Pancreas (tissue), 10 donors: ENCODE data around the gene ATP8A2. TPM values are rescaled to one million over a fixed set of nuclear protein-coding genes. Genes with fewer than 3 reads are reported as not detected.

ENCODE experiments used
- ATAC-seq, 4 donors: fragments of 200-7000 bp; cut with Tn5 transposase; one replicate each; pipeline versions ENCODE4 v1.8.0 to v1.9.1; 2020; ENCODE audit warnings: mild to moderate bottlenecking in 4 of 4, moderate library complexity in 4 of 4
- DNase-seq, 6 donors: peaks; one replicate each; pipeline ENCODE4 v3.0.0-alpha.2; 2020
- FAIRE-seq: peaks from 2 replicates; lab custom pipeline; 2012; peaks lifted over from hg19 to GRCh38; lab: Jason Lieb, UNC
- H3K27ac ChIP-seq, 4 donors: fragments of 200-600 bp; sonication (generic); 1 replicate in 3 of 4; 2 replicates in 1 of 4; pipeline versions ENCODE4 v1.5.0 to v1.8.0; 2020
- H3K27me3 ChIP-seq, 4 donors: fragments of 200-600 bp; one replicate each; pipeline ENCODE4 v1.8.0; 2021
- H3K36me3 ChIP-seq, 3 donors: fragments of 200-600 bp; sonication (generic) in 1 of 3; one replicate each; pipeline versions ENCODE4 v1.5.0 to v1.8.0; 2020 to 2021
- H3K4me1 ChIP-seq, 3 donors: fragments of 200-600 bp; one replicate each; pipeline ENCODE4 v1.8.0; 2021
- H3K4me3 ChIP-seq, 4 donors: fragments of 200-600 bp; sonication (generic) in 2 of 4; one replicate each; pipeline versions ENCODE4 v1.5.0 to v1.8.0; 2020 to 2021
- H3K9me3 ChIP-seq, 4 donors: fragments of 200-600 bp; one replicate each; pipeline ENCODE4 v1.8.0; 2021
- CTCF ChIP-seq, 4 donors: fragments of 200-600 bp; sonication (generic) in 3 of 4; IDR thresholded peaks; one replicate each; pipeline versions ENCODE4 v1.5.0 to v1.8.0; 2021; ENCODE audit warnings: antibody characterized with exemption in 4 of 4
- WGBS, 2 donors: extraction: QIAGEN DNeasy Blood & Tissue Kit; methylation state at CpG; one replicate each; pipeline ENCODE4 v1.1.7; 2013; 5-methylcytosine and 5-hydroxymethylcytosine counted together
- intact Hi-C, 3 donors: fragments of 100-400 bp; cut with DNase I; formaldehyde crosslinking; loops; one replicate each; pipeline versions ENCODE4 v1.11.1 to v1.14.2; 2022
- polyA plus RNA-seq, 2 donors: library from polyadenylated mRNA; stranded (reverse); fragments of 200-250 nt; gene quantifications; one replicate each; pipeline ENCODE4 v1.2.3, GENCODE V29; 2013
- total RNA-seq, 6 donors: library from RNA; stranded (reverse); fragmentation: NEBNext Ultra II Directional in 4 of 6; extraction: Animal tissue kit (Norgen Biotek cat#: 25700) in 4 of 6; gene quantifications; one replicate each; pipeline versions ENCODE4 v1.2.1 to v1.2.4, GENCODE V29; 2021 to 2023
- donor health status: healthy with polysubstance abuse.
- donor health status: DM: no; HTN: no; CAD: no; lungs with moderate emphysema.
- donor health status: DM: no; HTN: no; CAD: no.
- donor health status: control.
- donor health status: control.
- donor health status: Bipolar disorder and iron deficiency.
- donor health status: DM: yes; HTN: yes; CAD: no.
- donor health status: DM: no; HTN: no; CAD: no.
- donor health status: DM: no; HTN: no; CAD: no.
- donor health status: DM: yes; HTN: yes; CAD: no.

ATP8A2 gene
- total and polyA plus RNA-seq, 8 donors = 0.04 to 0.28 (median 0.14) TPM

GRCh38 chr13:26046639-26047038 lies 674.9 kb downstream of the ATP8A2 start:
- Histone ChIP-seq H3K27ac (no peak overlapping the region), H3K9me3 (no peaks in the 10 kb centered on the region), H3K36me3 (no peaks in the 10 kb centered on the region), H3K4me1 (no peaks in the 10 kb centered on the region), H3K4me3 (no peak overlapping the region), H3K27me3 (peaks cover 0 to 4% (median 2%) of the 10 kb centered on the region in 4 donors)
- no peak for FAIRE-seq
- TF ChIP-seq CTCF (IDR thresholded peaks at IDR 0.05) = no peak
- no peak for DNase-seq
- WGBS, 2 donors = 74 to 87% methylated on average over 16 of the region's 16 CpGs
- no peak for ATAC-seq
- intact Hi-C loops = no loop called here

- no peak overlapping the region for H3K4me3 ChIP-seq
- no peak for TF ChIP-seq CTCF (IDR thresholded peaks at IDR 0.05)
- no peak for DNase-seq
- no peaks in the 10 kb centered on the region for H3K9me3 ChIP-seq
- intact Hi-C loops = no loop called here
- ATAC-seq = no peak
- H3K27ac ChIP-seq = no peak overlapping the region
- FAIRE-seq = no peak
- no peaks in the 10 kb centered on the region for H3K4me1 ChIP-seq
- WGBS, 2 donors = 77 to 90% methylated on average over 4 of the region's 4 CpGs
- H3K36me3 ChIP-seq = no peaks in the 10 kb centered on the region
- peaks cover 0 to 4% (median 2%) of the 10 kb centered on the region in 4 donors for H3K27me3 ChIP-seq
Observed at GRCh38 chr13:26047040-26047439, 675.3 kb downstream of the ATP8A2 start.

GRCh38 chr13:26048741-26049140 lies 677.0 kb downstream of the ATP8A2 start:
- no peaks in the 10 kb centered on the region for H3K36me3 ChIP-seq
- WGBS, 2 donors = 48 to 67% methylated on average over 4 of the region's 4 CpGs
- intact Hi-C loops = no loop called here
- no peak overlapping the region for H3K27ac ChIP-seq
- DNase-seq (no peak), ATAC-seq (no peak), FAIRE-seq (no peak)
- TF ChIP-seq CTCF (IDR thresholded peaks at IDR 0.05) = no peak
- no peak overlapping the region for H3K4me3 ChIP-seq
- peaks cover 0 to 4% (median 2%) of the 10 kb centered on the region in 4 donors for H3K27me3 ChIP-seq
- H3K9me3 ChIP-seq = no peaks in the 10 kb centered on the region
- H3K4me1 ChIP-seq = no peaks in the 10 kb centered on the region

GRCh38 chr13:26050568-26051230 lies 678.9 kb downstream of the ATP8A2 start:
- 5 to 6% methylated on average over 65 to 82 of the region's 82 CpGs for WGBS, 2 donors

More at GRCh38 chr13:26050568-26051230, 678.9 kb downstream of the ATP8A2 start:
- Histone ChIP-seq H3K4me1 (no peaks in the 10 kb centered on the region), H3K36me3 (no peaks in the 10 kb centered on the region), H3K4me3 (peak overlapping the region in 2 of 4 donors; percentile 46 to 60), H3K27ac (no peak overlapping the region), H3K27me3 (peaks cover 0 to 7% (median 2%) of the 10 kb centered on the region in 4 donors), H3K9me3 (no peaks in the 10 kb centered on the region)
- intact Hi-C loops = loop anchor here in 1 of 3 donors (5.0 kb wide), 1 partner anchor 473 kb away; no protein-coding TSS in a partner anchor
- ATAC-seq (peak; percentile 5 to 48 (median 44)), FAIRE-seq (no peak), DNase-seq (peak in 4 of 6 donors; percentile 15 to 68 (median 44))
- no peak for TF ChIP-seq CTCF (IDR thresholded peaks at IDR 0.05)
